ENCODE measurements around the gene ATP2B3.

DNA sequence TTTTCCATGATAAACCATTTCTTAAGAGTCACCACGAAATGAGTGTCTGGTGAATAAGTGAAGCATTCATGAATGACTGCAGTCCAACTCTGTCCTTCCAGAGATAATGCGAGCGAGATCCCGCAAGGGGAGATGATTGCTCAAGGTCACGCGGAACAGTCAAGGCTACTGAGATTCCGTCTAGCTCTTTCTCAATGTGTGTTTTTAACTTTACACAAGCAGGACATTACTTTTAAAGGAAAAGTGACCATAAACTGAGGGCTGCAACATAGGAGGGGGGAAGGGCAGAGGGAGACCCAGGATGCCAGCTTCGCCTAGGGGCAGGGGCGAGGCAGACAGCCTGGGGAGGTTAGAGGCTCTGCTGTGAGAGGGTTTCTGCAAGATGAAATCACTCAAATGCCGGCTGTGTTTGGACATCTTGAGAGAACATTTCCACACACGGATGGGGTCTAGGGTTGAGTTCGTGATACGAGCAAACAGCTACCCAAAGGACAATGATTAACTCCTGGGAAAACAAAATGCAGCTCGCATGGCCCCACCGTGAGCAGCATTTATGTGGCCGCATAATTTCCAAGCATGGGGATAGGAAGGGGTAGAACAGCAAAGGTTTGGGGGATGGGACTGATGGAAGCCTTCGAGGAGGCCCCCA lies 105.3 kb downstream of the ATP2B3 start:
- no peak for TF ChIP-seq POLR2AphosphoS5 (IDR thresholded peaks at IDR 0.05)
- TF ChIP-seq, protein P1, sequence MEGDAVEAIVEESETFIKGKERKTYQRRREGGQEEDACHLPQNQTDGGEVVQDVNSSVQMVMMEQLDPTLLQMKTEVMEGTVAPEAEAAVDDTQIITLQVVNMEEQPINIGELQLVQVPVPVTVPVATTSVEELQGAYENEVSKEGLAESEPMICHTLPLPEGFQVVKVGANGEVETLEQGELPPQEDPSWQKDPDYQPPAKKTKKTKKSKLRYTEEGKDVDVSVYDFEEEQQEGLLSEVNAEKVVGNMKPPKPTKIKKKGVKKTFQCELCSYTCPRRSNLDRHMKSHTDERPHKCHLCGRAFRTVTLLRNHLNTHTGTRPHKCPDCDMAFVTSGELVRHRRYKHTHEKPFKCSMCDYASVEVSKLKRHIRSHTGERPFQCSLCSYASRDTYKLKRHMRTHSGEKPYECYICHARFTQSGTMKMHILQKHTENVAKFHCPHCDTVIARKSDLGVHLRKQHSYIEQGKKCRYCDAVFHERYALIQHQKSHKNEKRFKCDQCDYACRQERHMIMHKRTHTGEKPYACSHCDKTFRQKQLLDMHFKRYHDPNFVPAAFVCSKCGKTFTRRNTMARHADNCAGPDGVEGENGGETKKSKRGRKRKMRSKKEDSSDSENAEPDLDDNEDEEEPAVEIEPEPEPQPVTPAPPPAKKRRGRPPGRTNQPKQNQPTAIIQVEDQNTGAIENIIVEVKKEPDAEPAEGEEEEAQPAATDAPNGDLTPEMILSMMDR (IDR thresholded peaks at IDR 0.05), result no peak
- no peak for TF ChIP-seq POLR2A (IDR thresholded peaks at IDR 0.05)

Measured in upper lobe of left lung (tissue), 4 donors.